Measurements from ENCODE around the gene GDPD5. TPM values are rescaled to one million over a fixed set of nuclear protein-coding genes. Genes with fewer than 3 reads are reported as not detected.

The GDPD5 gene
- total RNA-seq, 4 donors from 2014 or later = 5.1 to 9.3 (median 8.4) TPM

DNA sequence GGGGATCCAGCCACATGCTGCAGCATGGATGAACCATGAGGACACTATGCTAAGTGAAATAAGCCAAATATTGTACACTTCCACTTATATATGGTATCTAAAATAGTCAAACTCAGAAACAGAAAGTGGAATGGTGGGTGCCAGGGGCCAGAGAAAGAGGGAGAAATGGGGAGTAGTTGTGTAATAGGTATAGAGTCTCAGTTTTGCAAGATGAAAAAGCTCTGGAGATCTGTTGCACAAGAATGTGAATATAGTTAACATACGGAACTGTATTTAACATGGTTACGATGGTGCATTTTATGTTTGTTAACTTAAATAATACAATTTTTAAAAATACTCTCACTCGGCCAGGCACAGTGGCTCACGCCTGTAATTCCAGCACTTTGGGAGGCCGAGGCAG lies 21.2 kb downstream of the GDPD5 start:
- H3K27me3 ChIP-seq = no peaks in the 10 kb centered on the region
- peaks cover 6 to 35% (median 27%) of the 10 kb centered on the region in 4 donors for H3K4me1 ChIP-seq
- no peak overlapping the region for H3K4me3 ChIP-seq
- WGBS = 89% methylated on average over 5 of the region's 5 CpGs
- no peak overlapping the region for H3K27ac ChIP-seq (replicated peaks in 1 of 4)
- H3K9me3 ChIP-seq = no peaks in the 10 kb centered on the region
- intact Hi-C loops (cut with DNase I) = no loop called here
- no peak for TF ChIP-seq POLR2AphosphoS5 (IDR thresholded peaks at IDR 0.05)
- TF ChIP-seq EP300 (IDR thresholded peaks at IDR 0.05) = no peak
- TF ChIP-seq, protein P1, sequence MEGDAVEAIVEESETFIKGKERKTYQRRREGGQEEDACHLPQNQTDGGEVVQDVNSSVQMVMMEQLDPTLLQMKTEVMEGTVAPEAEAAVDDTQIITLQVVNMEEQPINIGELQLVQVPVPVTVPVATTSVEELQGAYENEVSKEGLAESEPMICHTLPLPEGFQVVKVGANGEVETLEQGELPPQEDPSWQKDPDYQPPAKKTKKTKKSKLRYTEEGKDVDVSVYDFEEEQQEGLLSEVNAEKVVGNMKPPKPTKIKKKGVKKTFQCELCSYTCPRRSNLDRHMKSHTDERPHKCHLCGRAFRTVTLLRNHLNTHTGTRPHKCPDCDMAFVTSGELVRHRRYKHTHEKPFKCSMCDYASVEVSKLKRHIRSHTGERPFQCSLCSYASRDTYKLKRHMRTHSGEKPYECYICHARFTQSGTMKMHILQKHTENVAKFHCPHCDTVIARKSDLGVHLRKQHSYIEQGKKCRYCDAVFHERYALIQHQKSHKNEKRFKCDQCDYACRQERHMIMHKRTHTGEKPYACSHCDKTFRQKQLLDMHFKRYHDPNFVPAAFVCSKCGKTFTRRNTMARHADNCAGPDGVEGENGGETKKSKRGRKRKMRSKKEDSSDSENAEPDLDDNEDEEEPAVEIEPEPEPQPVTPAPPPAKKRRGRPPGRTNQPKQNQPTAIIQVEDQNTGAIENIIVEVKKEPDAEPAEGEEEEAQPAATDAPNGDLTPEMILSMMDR (IDR thresholded peaks at IDR 0.05) = no peak
- H3K36me3 ChIP-seq = no peaks in the 10 kb centered on the region
- DNase-seq (ENCODE audit: extremely low spot score) = no peak

DNA sequence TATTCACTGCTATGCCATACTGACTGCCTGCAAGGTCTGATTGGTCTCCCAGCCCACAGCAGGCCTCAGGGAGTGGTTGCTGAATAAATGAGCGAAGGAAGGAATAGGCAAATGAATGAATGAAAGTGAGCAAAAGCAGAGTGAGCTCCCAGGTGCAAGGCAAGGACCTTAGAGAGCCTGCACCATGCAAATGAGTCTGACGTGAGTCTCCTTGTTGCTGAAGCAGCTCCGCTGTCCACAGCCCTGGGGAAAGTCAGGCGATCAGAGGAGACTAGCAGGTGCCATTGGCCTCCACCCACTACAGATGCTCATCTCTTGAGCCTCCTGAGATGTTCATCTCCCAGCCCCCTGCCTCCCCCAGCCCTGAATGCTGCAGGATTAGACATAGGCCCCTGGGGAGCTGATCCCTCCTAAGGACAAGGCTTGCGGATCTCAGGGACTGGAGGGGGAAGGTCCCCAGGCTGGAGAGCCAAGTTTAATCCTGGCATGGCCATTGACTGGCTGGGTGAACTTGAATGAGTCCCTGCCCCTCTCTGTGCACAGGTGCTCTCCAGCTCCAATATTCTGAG lies 22.1 kb downstream of the GDPD5 start:
- Histone ChIP-seq H3K27ac (replicated peaks in 1 of 4) (no peak overlapping the region), H3K9me3 (no peaks in the 10 kb centered on the region), H3K36me3 (no peaks in the 10 kb centered on the region), H3K4me3 (no peak overlapping the region), H3K4me1 (peaks cover 6 to 44% (median 35%) of the 10 kb centered on the region in 4 donors), H3K27me3 (no peaks in the 10 kb centered on the region)
- DNase-seq (ENCODE audit: extremely low spot score) = no peak
- TF ChIP-seq EP300 (IDR thresholded peaks at IDR 0.05) = no peak
- TF ChIP-seq POLR2A (IDR thresholded peaks at IDR 0.05; ENCODE audit: low read depth) = no peak
- TF ChIP-seq, protein P1 (IDR thresholded peaks at IDR 0.05) = no peak
- TF ChIP-seq POLR2AphosphoS5 (IDR thresholded peaks at IDR 0.05) = no peak
- WGBS = 85% methylated on average over 4 of the region's 5 CpGs
- intact Hi-C loops (cut with DNase I) = no loop called here

DNA sequence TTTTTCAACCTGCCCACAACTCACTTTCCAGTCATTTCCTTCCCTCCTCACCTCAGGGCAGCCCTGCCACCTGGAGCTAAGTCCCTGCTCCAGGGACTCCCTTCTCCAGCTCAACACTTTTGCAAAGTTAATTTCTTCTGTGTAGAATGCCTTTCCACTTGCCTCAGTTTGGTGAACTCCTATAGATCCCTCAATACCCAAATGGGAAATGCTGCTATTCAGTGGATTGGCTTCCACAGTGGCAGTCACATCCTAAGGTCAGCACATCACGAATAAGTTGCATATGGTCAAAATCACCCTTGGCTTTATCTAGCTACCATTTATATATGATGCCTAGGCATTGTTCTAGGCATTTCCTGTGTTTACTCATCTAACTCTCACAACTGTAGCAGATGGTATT lies 23.6 kb downstream of the GDPD5 start:
- intact Hi-C loops (cut with DNase I) = no loop called here
- H3K4me1 ChIP-seq = peaks cover 6 to 48% (median 40%) of the 10 kb centered on the region in 4 donors
- H3K36me3 ChIP-seq = no peaks in the 10 kb centered on the region
- no peaks in the 10 kb centered on the region for H3K27me3 ChIP-seq
- no peak overlapping the region for H3K4me3 ChIP-seq
- H3K9me3 ChIP-seq = no peaks in the 10 kb centered on the region
- 91% methylated on average over 1 of the region's 1 CpG for WGBS
- TF ChIP-seq, protein P1 (IDR thresholded peaks at IDR 0.05) = no peak
- TF ChIP-seq POLR2A (IDR thresholded peaks at IDR 0.05; ENCODE audit: low read depth) = no peak
- no peak for TF ChIP-seq POLR2AphosphoS5 (IDR thresholded peaks at IDR 0.05)
- TF ChIP-seq EP300 (IDR thresholded peaks at IDR 0.05) = no peak
- DNase-seq (ENCODE audit: extremely low spot score) = no peak
- no peak overlapping the region for H3K27ac ChIP-seq (replicated peaks in 1 of 4)

DNA sequence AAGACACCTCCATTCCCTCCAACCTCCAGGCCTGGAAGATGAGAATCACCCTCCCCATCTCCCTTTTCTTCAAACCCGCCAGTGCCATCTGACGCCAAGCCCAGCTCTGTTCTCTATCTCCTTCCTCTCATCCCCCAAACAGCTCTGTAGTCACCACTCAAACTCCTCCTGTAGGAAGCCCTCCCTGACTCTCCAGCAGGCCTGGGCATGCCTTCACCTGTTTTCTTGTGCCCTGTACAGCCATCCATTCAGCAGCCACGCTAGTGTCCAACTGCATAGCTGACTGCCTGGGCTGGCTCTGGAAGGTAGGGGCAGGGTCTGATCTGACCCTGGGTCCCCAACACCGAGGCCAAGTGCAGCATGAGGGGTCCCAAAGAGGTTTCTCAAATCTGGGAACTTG lies 25.0 kb downstream of the GDPD5 start:
- peak overlapping the region in 2 of 4 donors; percentile 14 to 51 for H3K27ac ChIP-seq (replicated peaks in 1 of 4)
- H3K36me3 ChIP-seq = no peaks in the 10 kb centered on the region
- no peaks in the 10 kb centered on the region for H3K9me3 ChIP-seq
- intact Hi-C loops (cut with DNase I) = no loop called here
- DNase-seq (ENCODE audit: extremely low spot score) = no peak
- no peak for TF ChIP-seq EP300 (IDR thresholded peaks at IDR 0.05)
- TF ChIP-seq, protein P1 (IDR thresholded peaks at IDR 0.05) = no peak
- no peak for TF ChIP-seq POLR2A (IDR thresholded peaks at IDR 0.05; ENCODE audit: low read depth)
- TF ChIP-seq POLR2AphosphoS5 (IDR thresholded peaks at IDR 0.05) = no peak
- no peak overlapping the region for H3K4me3 ChIP-seq
- H3K27me3 ChIP-seq = no peaks in the 10 kb centered on the region
- WGBS = 100% methylated on average over 4 of the region's 4 CpGs
- H3K4me1 ChIP-seq = peaks cover 2 to 43% (median 33%) of the 10 kb centered on the region in 4 donors
